Measurements from ENCODE around the gene UBE2E1.
"Not testable (repeated sequence)": the region's sequence is repeated elsewhere in the genome, so short reads cannot be mapped to it uniquely, and the experiment has no call there.

Gene UBE2E1

DNA sequence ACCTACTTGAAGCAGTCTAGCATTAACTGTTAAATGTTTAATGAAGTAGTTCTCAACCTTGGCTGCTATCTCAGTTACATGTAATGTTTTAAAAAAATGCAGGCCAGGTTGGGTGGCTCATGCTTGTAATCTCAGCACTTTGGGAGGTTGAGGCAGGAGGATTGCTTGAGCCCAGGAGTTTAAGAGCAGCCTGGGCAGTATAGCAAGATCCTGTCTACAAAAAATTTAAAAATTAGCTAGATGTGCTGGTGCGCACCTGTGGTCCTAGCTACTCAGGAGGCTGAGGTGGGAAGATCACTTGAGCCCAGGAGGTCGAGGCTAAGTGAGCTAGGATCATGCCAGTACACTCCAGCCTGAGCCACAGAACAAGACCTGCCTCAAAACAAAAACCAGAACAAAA lies 29.3 kb downstream of the UBE2E1 start:
- no peak for DNase-seq
- TF ChIP-seq GATA1 (IDR thresholded peaks at IDR 0.05; ENCODE audit: low read depth, low read length) (no peak), POLR2A (IDR thresholded peaks at IDR 0.05; ENCODE audit: low read length) (no peak)

DNA sequence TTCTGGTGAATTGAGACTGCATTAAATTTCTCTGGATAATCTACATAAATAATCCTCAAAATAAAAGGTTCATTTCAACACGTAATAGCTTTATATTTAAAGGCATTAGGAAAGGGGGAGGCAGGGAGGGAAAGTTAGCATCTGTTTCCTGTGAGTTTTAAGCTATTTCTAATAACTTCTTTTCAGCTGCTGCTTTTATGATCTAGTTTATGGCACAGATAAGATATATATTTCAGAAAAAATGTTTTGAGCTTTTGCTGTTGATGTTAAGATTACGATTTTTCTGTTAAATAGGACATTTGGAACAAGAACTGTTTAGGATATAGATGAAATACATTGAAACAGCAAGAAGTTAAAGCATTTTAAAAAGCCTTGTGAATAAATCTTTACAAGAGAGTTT lies 30.0 kb downstream of the UBE2E1 start:
- TF ChIP-seq GATA1 (IDR thresholded peaks at IDR 0.05; ENCODE audit: low read depth, low read length) (no peak), POLR2A (IDR thresholded peaks at IDR 0.05; ENCODE audit: low read length) (no peak)
- no peak for DNase-seq

DNA sequence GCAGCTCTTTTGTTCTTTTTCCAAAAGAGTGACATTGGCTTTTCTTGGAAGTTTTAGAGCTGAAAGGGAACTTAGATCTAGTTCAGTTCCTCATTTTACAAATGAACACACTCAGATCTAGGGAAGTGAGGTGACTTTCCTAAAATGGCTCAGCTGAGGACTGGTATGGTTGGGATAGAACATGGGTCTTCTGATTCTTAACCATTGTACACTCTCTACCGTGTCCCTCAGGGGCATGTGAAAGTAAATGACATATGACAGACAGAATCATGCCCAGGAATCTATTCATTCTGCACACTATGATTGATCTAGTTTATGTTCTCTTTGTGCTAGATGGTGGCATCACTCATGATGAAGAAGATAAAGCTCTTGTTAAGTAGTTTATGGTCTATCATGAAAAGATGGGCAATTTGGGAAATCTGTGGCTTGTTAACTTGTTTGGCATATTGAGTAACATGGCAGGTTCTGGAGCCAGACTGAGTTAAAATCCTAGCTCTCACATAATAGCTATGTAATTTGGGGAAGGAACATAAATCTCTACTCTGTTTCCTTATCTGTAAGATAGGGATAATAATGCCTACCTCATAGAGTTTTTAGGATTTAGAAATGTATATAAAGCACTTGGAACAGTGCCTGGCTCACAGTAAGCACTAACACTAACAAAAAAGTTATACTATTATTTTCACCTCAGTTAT lies 30.9 kb downstream of the UBE2E1 start:
- TF ChIP-seq POLR2A (IDR thresholded peaks at IDR 0.05; ENCODE audit: low read length) (no peak), GATA1 (IDR thresholded peaks at IDR 0.05; ENCODE audit: low read depth, low read length) (no peak)
- DNase-seq: no peak

DNA sequence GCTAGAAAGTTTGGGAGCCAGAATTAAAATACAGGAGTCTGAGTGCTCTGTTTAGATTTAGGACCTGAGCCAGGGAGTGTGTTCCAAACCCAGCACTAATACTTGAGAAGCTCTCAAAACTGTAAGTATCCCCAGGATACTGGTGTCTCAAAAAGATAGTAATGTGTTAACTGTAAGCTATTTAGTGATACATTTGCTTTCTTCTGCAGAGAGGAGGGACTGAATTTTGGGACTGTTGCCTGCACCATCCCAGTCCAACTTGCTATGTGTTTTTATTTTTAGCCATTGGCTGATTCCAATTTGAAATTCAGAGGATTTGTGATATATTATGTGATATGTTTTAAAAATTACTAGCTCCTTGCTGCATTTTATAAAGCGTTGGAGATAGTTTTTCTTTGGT lies 31.5 kb downstream of the UBE2E1 start:
- TF ChIP-seq GATA1 (IDR thresholded peaks at IDR 0.05; ENCODE audit: low read depth, low read length) (no peak), POLR2A (IDR thresholded peaks at IDR 0.05; ENCODE audit: low read length) (no peak)
- no peak for DNase-seq

DNA sequence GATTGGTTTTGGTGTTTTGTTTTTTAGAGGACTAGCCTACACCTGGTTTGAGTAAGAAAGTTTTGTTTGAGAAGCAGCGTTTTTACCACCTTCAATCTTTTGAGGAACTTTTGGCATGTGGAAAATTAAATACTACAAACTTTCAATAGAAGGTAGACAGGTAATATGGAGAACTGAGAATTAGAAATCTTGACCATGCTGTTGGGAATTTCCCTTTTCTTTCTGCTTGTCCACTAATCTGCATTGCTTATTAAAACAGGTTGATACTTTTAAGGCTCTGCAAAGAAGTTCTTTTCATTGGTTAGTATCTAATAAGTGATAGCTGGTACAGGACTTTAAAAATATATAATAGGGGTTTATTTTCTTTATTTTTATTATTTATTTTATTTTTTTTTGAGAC lies 31.9 kb downstream of the UBE2E1 start:
- no peak for DNase-seq
- TF ChIP-seq GATA1 (IDR thresholded peaks at IDR 0.05; ENCODE audit: low read depth, low read length) (no peak), POLR2A (IDR thresholded peaks at IDR 0.05; ENCODE audit: low read length) (no peak)

DNA sequence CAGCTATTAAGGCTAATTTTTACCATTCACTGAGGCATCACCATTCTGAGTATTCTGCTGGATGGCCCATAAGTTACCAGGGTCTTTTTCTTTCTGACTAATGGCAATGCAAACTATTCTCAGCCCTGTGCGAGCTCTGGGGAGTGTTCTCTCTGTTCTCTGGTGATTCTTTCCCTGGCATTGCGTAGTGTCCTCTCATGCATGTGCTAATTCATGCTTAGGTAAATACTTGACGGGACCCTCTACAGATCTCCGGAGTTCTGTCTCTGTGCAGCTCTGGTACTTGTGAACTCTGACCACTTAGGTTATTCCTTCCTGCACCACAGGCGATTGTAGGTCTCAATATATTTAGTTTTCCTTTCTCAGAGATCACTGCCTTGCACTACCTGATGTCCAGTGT lies 34.8 kb downstream of the UBE2E1 start:
- no peak for DNase-seq

DNA sequence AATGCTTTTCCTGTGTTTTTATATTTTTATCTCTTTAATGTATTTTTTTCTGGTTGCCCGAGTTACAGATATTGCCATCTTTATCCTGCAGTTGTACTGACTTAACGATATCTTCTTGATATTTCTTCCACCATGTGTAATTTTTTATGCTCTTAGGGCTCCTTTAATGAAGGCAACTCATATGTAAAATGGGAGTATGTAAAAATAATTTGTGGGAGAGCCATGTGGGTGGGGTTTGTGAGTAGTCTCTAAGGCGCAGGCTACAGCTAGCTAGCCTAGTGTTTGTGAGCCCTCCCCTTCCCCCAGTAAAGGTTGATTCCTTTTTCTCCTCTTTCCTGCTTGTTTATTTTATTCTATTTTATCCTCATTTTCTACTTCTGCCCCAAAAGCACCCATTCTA lies 38.1 kb downstream of the UBE2E1 start:
- DNase-seq: no peak

More for the DNA sequence above, 34.8 kb downstream of the UBE2E1 start:
- TF ChIP-seq POLR2A (IDR thresholded peaks at IDR 0.05; ENCODE audit: low read length) (no peak), GATA1 (IDR thresholded peaks at IDR 0.05; ENCODE audit: low read depth, low read length) (no peak)

DNA sequence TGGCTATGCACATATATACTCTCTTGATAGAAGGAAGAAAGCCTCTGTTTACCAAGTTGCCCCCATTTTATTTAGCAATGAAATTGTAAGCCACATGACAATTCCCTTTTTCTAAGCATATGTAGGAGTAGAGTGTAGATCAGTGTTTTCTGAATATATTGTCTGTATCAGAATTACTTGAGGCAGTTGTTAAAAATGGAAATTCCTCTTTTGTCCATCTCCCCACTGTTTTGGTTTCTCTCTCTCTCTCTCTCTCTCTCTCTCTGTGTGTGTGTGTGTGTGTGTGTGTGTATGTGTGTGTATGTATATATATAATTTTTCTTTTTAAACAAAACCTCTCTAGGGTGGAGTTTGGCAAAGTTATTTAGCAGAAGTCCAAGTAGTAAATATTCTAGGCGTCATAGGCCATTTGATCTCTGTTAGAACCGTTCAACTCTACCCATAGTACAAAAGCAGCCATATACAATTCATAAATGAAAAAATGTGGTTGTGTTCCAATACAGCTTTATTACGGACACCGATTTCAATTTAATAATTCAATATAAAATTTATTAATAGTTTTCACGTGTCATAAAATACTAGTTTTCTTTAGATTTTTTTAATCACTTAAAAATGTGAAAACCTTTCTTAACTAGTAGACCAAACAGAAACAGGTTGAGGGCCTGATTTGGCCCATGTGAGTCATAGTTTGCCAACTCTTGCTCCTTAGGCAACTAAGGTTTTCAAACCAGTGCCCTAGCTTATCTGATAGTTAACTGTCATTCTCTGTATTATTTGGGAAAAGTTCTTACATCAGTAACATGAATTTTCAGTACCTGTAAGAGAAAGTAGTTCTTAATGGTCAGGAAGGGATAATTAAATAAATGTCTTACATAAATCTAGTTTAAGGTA lies 39.8 kb downstream of the UBE2E1 start:
- TF ChIP-seq POLR2A (IDR thresholded peaks at IDR 0.05; ENCODE audit: low read length): no peak
- no peak for TF ChIP-seq GATA1 (IDR thresholded peaks at IDR 0.05; ENCODE audit: low read depth, low read length)
- DNase-seq: no peak

More for the DNA sequence above, 38.1 kb downstream of the UBE2E1 start:
- TF ChIP-seq GATA1 (IDR thresholded peaks at IDR 0.05; ENCODE audit: low read depth, low read length) (no peak), POLR2A (IDR thresholded peaks at IDR 0.05; ENCODE audit: low read length) (no peak)

DNA sequence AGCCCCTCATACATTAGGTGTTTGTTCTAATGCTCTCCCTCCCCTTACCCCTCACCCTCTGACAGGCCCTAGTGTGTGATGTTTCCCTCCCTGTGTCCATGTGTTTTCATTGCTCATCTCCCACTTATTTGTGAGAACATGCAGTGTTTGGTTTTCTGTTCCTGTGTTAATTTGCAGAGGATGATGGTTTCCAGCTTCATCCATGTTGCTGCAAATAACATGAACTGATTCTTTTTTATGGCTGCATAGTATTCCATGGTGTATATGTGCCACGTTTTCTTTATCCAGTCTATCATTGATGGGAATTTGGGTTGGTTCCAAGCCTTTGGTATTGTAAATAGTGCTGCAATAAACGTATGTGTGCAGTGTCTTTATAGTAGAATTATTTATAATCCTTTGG lies 43.7 kb downstream of the UBE2E1 start:
- not testable (repeated sequence) for DNase-seq

DNA sequence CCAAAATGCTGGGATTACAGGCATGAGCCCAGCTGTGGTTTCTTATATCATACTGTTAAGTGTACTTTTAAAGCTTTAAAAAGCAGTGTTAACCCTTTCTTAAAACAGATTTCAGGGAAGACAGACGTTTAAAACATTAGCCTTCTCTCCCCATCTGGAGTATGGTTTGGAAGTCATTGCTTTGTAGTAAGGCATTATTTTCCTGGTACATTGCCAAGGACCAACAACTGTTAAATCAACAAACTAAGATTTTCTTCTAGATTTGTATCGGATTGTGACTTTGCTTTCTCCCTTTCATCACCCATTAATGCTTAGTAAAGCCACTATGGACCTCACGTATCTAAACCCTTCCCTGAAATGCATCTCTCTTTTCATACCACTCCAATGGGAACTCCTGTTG lies 50.5 kb downstream of the UBE2E1 start:
- TF ChIP-seq GATA1 (IDR thresholded peaks at IDR 0.05; ENCODE audit: low read depth, low read length): no peak
- no peak for TF ChIP-seq POLR2A (IDR thresholded peaks at IDR 0.05; ENCODE audit: low read length)
- DNase-seq: no peak

DNA sequence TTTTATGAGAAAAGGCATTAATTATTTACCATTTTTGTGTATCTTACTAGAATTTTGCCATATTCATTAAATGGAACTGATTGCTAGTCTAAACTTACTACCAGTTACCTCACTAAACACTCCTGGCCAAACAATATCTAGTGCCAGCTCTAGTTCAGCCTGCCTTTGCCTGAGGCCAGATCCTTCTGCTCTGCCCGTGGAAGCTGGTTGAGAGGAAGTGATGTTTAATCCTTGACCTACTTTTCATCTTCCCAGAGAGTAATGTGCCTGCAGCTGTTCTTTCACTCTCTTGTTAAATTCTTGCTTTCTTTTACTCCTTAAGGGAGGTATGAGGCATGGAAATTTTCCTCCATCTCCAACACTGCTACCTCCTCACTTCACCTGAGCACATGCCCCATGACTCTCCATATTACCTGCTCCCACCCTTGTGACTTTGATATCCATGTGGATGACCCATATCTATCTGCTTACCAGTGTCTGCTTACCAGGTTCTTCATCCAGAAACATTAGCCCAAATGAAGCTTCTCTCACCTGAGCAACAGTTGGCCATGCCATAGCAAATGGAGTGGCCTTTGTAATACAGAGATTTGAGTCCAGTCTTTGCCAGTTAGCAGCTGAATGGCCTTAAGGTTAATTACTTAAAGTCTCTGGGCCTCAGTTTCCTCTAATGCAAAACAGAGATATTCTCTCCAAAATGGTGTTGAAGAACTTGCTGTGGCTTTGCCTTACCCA lies 53.4 kb downstream of the UBE2E1 start:
- TF ChIP-seq GATA1 (IDR thresholded peaks at IDR 0.05; ENCODE audit: low read depth, low read length): no peak
- TF ChIP-seq POLR2A (IDR thresholded peaks at IDR 0.05; ENCODE audit: low read length): no peak
- DNase-seq: no peak

DNA sequence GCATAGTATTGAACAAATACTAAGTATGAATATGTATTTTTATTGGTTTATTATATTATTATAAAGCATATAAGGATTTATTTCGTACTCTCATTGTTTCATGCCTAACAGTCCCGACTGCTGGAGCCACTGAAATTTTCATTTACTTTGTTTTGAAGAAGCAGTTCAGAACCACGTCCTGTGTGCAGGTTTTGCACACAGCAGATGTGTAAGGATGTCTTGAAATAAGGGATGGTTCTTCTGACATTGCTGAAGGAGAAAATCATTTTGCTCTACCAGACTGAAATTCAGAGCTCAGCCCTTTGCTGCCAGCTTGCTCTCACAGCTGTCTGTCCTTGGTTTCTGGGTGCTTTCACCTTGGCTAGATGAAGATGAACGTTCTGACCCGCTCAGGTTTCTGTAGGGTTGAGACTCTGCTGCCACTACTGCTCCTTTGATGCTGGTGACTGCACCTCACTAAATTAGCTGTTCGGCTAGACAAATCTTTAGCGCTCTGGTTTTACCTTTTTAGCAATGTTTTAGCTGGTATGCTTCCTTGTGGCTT lies 54.2 kb downstream of the UBE2E1 start:
- TF ChIP-seq POLR2A (IDR thresholded peaks at IDR 0.05; ENCODE audit: low read length): no peak
- no peak for DNase-seq

DNA sequence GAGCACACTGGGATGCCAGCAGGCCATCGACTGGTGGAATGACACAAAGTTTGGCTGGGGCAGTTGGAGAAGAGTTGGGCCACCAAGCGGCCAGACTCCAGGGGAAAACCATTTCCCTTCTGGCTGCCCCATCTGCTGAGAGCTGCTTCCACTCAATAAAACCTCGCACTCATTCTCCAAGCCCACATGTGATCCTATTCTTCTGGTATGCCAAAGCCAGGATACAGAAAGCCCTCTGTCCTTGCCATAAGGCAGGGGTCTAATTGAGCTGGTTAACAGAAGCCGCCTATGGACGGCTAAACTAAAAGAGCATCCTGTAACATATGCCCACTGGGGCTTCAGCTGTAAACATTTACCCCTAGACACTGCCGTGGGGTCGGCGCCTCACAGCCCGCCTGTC lies 55.9 kb downstream of the UBE2E1 start:
- TF ChIP-seq POLR2A (IDR thresholded peaks at IDR 0.05; ENCODE audit: low read length): no peak
- no peak for TF ChIP-seq GATA1 (IDR thresholded peaks at IDR 0.05; ENCODE audit: low read depth, low read length)
- DNase-seq: no peak

DNA sequence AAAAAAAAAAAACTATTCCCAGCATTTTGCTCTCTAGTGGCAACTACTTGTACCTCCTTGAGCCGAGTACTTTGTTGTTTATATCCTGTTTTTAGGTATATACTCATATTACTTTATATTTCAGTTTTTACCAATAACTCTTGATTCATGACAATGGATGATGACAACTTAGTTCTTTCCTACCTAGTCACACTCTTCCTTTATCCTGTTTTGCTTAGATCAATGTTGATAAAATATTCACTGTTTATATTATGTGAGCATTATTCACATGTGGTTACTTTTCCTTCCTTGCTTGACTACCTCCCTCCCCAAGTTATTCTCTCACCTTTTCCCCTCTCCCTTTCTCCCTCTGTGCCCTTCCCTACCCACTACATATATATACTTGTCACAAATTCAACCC lies 57.3 kb downstream of the UBE2E1 start:
- TF ChIP-seq POLR2A (IDR thresholded peaks at IDR 0.05; ENCODE audit: low read length) (no peak), GATA1 (IDR thresholded peaks at IDR 0.05; ENCODE audit: low read depth, low read length) (no peak)
- DNase-seq: no peak
